ENCODE measurements around the gene LGR6. TPM values are rescaled to one million over a fixed set of nuclear protein-coding genes. Genes with fewer than 3 reads are reported as not detected.

Gene LGR6
- polyA plus RNA-seq, 3 donors = not detected

GRCh38 chr1:202319381-202320080 is 125.9 kb downstream of the LGR6 start:
- no peak for TF ChIP-seq CTCF (IDR thresholded peaks at IDR 0.05)
- no peaks in the 10 kb centered on the region for H3K36me3 Mint-ChIP-seq
- no peaks in the 10 kb centered on the region for H3K27me3 ChIP-seq (ENCODE audit: control insufficient read depth in 2 of 2, insufficient read depth in 2 of 2, low read length in 2 of 2)
- no peak overlapping the region for H3K27ac ChIP-seq (ENCODE audit: low read depth in 1 of 2, low read length in 2 of 2)
- H3K9me3 ChIP-seq (replicated peaks in 1 of 2; ENCODE audit: control insufficient read depth in 1 of 2, insufficient read depth in 1 of 2, low read length in 2 of 2) = no peaks in the 10 kb centered on the region
- no peak overlapping the region for H3K9ac ChIP-seq (ENCODE audit: insufficient read depth, low read length, poor library complexity, severe bottlenecking)
- 0% methylated on average over 1 of the region's 4 CpGs for WGBS (ENCODE audit: insufficient coverage)
- no peak overlapping the region for H2AFZ ChIP-seq (ENCODE audit: insufficient read depth, low read depth, low read length, poor library complexity, severe bottlenecking)
- H3K4me3 ChIP-seq (replicated peaks in 1 of 3; ENCODE audit: low read depth in 2 of 3, low read length in 3 of 3) = no peak overlapping the region
- H3K4me1 Mint-ChIP-seq = no peaks in the 10 kb centered on the region
- H3K27me3 Mint-ChIP-seq (ENCODE audit: low read depth in 3 of 3) = peaks cover 11 to 19% (median 13%) of the 10 kb centered on the region in 3 donors
- peak overlapping the region in 2 of 7 donors; percentile 5 to 25 for H3K27ac Mint-ChIP-seq
- H3K36me3 ChIP-seq (replicated peaks in 1 of 2; ENCODE audit: control insufficient read depth in 1 of 2, insufficient read depth in 2 of 2, low read length in 2 of 2) = no peaks in the 10 kb centered on the region
- H3K4me3 Mint-ChIP-seq = no peak overlapping the region
- H3K79me2 ChIP-seq (ENCODE audit: insufficient read depth, low read length) = no peaks in the 10 kb centered on the region
- peak in 1 of 3 donors; percentile 16 for DNase-seq
- intact Hi-C loops (cut with micrococcal nuclease) = loop anchor here (5.0 to 10.0 kb wide), 2 partner anchors 127 to 135 kb away; partner anchors contain the start of gene LGR6 (in 1 of the 2)
- H3K4me2 ChIP-seq (replicated peaks; ENCODE audit: extremely low read depth, low read length, poor library complexity, severe bottlenecking) = no peak overlapping the region
- H3K9me3 Mint-ChIP-seq = no peaks in the 10 kb centered on the region
- H4K20me1 ChIP-seq (ENCODE audit: insufficient read depth, low read length) = no peaks in the 10 kb centered on the region
- H3K4me1 ChIP-seq (ENCODE audit: control insufficient read depth in 1 of 2, insufficient read depth in 2 of 2, low read length in 2 of 2) = no peaks in the 10 kb centered on the region

GRCh38 chr1:202320081-202320405 is 126.4 kb downstream of the LGR6 start:
- H3K36me3 ChIP-seq (replicated peaks in 1 of 2; ENCODE audit: control insufficient read depth in 1 of 2, insufficient read depth in 2 of 2, low read length in 2 of 2) = no peaks in the 10 kb centered on the region
- no peaks in the 10 kb centered on the region for H3K27me3 ChIP-seq (ENCODE audit: control insufficient read depth in 2 of 2, insufficient read depth in 2 of 2, low read length in 2 of 2)
- Mint-ChIP-seq H3K9me3 (no peaks in the 10 kb centered on the region), H3K27ac (no peak overlapping the region), H3K4me3 (no peak overlapping the region), H3K27me3 (ENCODE audit: low read depth in 3 of 3) (peaks cover 9 to 17% (median 12%) of the 10 kb centered on the region in 3 donors), H3K36me3 (no peaks in the 10 kb centered on the region), H3K4me1 (no peaks in the 10 kb centered on the region)
- no peak overlapping the region for H3K27ac ChIP-seq (ENCODE audit: low read depth in 1 of 2, low read length in 2 of 2)
- no peaks in the 10 kb centered on the region for H3K4me1 ChIP-seq (ENCODE audit: control insufficient read depth in 1 of 2, insufficient read depth in 2 of 2, low read length in 2 of 2)
- DNase-seq = no peak
- H3K4me2 ChIP-seq (replicated peaks; ENCODE audit: extremely low read depth, low read length, poor library complexity, severe bottlenecking) = no peak overlapping the region
- intact Hi-C loops (cut with micrococcal nuclease) = no loop called here
- no peaks in the 10 kb centered on the region for H3K79me2 ChIP-seq (ENCODE audit: insufficient read depth, low read length)
- no peak overlapping the region for H2AFZ ChIP-seq (ENCODE audit: insufficient read depth, low read depth, low read length, poor library complexity, severe bottlenecking)
- no peak overlapping the region for H3K9ac ChIP-seq (ENCODE audit: insufficient read depth, low read length, poor library complexity, severe bottlenecking)
- H3K9me3 ChIP-seq (replicated peaks in 1 of 2; ENCODE audit: control insufficient read depth in 1 of 2, insufficient read depth in 1 of 2, low read length in 2 of 2) = no peaks in the 10 kb centered on the region
- no peaks in the 10 kb centered on the region for H4K20me1 ChIP-seq (ENCODE audit: insufficient read depth, low read length)
- no peak for TF ChIP-seq CTCF (IDR thresholded peaks at IDR 0.05)
- H3K4me3 ChIP-seq (replicated peaks in 1 of 3; ENCODE audit: low read depth in 2 of 3, low read length in 3 of 3) = no peak overlapping the region
